ENCODE data around the gene TEX38. TPM values are rescaled to one million over a fixed set of nuclear protein-coding genes. Genes with fewer than 3 reads are reported as not detected.

The TEX38 gene
- total and polyA plus RNA-seq, 2 of the 13 experiments (the other 11 are each of a cell fraction or from before 2014, with no cell fraction given), result 0.18 TPM; not detected in 1

GRCh38 chr1:46667782-46668760 is 3.6 kb upstream of the TEX38 start, which contains the start of gene ATPAF1 (continued):
- no peak for TF ChIP-seq ZMAT3 (CRISPR knock-in tag; conservative IDR thresholded peaks at IDR 0.05)
- TF ChIP-seq PAWR (CRISPR knock-in tag; IDR thresholded peaks at IDR 0.05; ENCODE audit: borderline replicate concordance), result no peak
- peak; percentile 19; the same call in 1 of the 2 replicates for TF ChIP-seq BRD4 (CRISPR knock-in tag; IDR thresholded peaks at IDR 0.05)
- TF ChIP-seq ZNF256 (CRISPR knock-in tag; conservative IDR thresholded peaks at IDR 0.05), result no peak
- TF ChIP-seq SOX13 (IDR thresholded peaks at IDR 0.05), result no peak
- TF ChIP-seq SOX13 (CRISPR knock-in tag; conservative IDR thresholded peaks at IDR 0.05 in 1 of 2, IDR thresholded peaks at IDR 0.05 in 1 of 2), result no peak
- TF ChIP-seq NFATC3 (CRISPR knock-in tag; IDR thresholded peaks at IDR 0.05), result no peak
- TF ChIP-seq MEF2D (CRISPR knock-in tag; IDR thresholded peaks at IDR 0.05), result no peak
- TF ChIP-seq ZNF234 (CRISPR knock-in tag; conservative IDR thresholded peaks at IDR 0.05), result no peak
- TF ChIP-seq HMGXB4 (CRISPR knock-in tag; IDR thresholded peaks at IDR 0.05; ENCODE audit: borderline replicate concordance in 1 of 2, low read depth in 1 of 2), result 0 out of 4 replicates have a peak, but pooled peaks of 1 of the 2 experiments have one; percentile 44
- TF ChIP-seq DDIT3 (CRISPR knock-in tag; IDR thresholded peaks at IDR 0.05), result no peak
- no peak for TF ChIP-seq ZNF616 (CRISPR knock-in tag; IDR thresholded peaks at IDR 0.05; ENCODE audit: low read depth)
- no peak; the same call in 1 of the 2 replicates for TF ChIP-seq SRF (IDR thresholded peaks at IDR 0.05; ENCODE audit: low read depth, low read length)
- TF ChIP-seq AFF4 (CRISPR knock-in tag; IDR thresholded peaks at IDR 0.05), result no peak
- no peak for TF ChIP-seq MBD4 (IDR thresholded peaks at IDR 0.05; ENCODE audit: borderline replicate concordance, low read length)
- no peak for TF ChIP-seq GLMP (CRISPR knock-in tag; IDR thresholded peaks at IDR 0.05; ENCODE audit: borderline replicate concordance)
- TF ChIP-seq TAF1 (CRISPR knock-in tag; IDR thresholded peaks at IDR 0.05), result peak; percentile 29
- TF ChIP-seq SMYD3 (CRISPR knock-in tag; IDR thresholded peaks at IDR 0.05), result no peak
- TF ChIP-seq ZNF788 (CRISPR knock-in tag; IDR thresholded peaks at IDR 0.05; ENCODE audit: borderline replicate concordance), result no peak
- no peak for TF ChIP-seq ZNF335 (CRISPR knock-in tag; IDR thresholded peaks at IDR 0.05)
- no peak for TF ChIP-seq MYNN (CRISPR knock-in tag; IDR thresholded peaks at IDR 0.05; ENCODE audit: low read depth)
